ENCODE measurements around the gene SIRPA. TPM values are rescaled to one million over a fixed set of nuclear protein-coding genes. Genes with fewer than 3 reads are reported as not detected.

SIRPA gene
- total RNA-seq, 1 experiment from 2014 or later, result 6.0 TPM

GRCh38 chr20:1881240-1881835, 13.9 kb upstream of the SIRPA start:
- H3K56ac ChIP-seq (ENCODE audit: insufficient read length, low read depth, low read length), result no peak overlapping the region
- H3K23me2 ChIP-seq (ENCODE audit: insufficient read length, low read depth, low read length, poor library complexity, severe bottlenecking), result no peaks in the 10 kb centered on the region
- H2AFZ ChIP-seq (ENCODE audit: low read length), result no peak overlapping the region
- no CpG with 5 or more reads among the region's 12 CpGs for WGBS (ENCODE audit: extremely low coverage, insufficient read length, low lambda C conversion rate)
- H3K27ac ChIP-seq (ENCODE audit: insufficient read length, low read depth, low read length), result no peak overlapping the region
- H4K91ac ChIP-seq (ENCODE audit: insufficient read length, low read depth, low read length), result no peak overlapping the region
- no peak overlapping the region for H3K27ac Mint-ChIP-seq
- H3K36me3 Mint-ChIP-seq (ENCODE audit: insufficient read depth in 1 of 3, low read depth in 3 of 3), result no peaks in the 10 kb centered on the region
- no peak overlapping the region for H2BK5ac ChIP-seq (ENCODE audit: insufficient read length, low read length)
- no peaks in the 10 kb centered on the region for H3K9me3 ChIP-seq (ENCODE audit: control insufficient read depth, low read depth, low read length)
- TF ChIP-seq, protein P1, sequence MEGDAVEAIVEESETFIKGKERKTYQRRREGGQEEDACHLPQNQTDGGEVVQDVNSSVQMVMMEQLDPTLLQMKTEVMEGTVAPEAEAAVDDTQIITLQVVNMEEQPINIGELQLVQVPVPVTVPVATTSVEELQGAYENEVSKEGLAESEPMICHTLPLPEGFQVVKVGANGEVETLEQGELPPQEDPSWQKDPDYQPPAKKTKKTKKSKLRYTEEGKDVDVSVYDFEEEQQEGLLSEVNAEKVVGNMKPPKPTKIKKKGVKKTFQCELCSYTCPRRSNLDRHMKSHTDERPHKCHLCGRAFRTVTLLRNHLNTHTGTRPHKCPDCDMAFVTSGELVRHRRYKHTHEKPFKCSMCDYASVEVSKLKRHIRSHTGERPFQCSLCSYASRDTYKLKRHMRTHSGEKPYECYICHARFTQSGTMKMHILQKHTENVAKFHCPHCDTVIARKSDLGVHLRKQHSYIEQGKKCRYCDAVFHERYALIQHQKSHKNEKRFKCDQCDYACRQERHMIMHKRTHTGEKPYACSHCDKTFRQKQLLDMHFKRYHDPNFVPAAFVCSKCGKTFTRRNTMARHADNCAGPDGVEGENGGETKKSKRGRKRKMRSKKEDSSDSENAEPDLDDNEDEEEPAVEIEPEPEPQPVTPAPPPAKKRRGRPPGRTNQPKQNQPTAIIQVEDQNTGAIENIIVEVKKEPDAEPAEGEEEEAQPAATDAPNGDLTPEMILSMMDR (conservative IDR thresholded peaks at IDR 0.05), result no peak; the same call in 2 of the 3 replicates
- no peak overlapping the region for H2BK120ac ChIP-seq (ENCODE audit: low read depth, low read length, poor library complexity, severe bottlenecking)
- no peaks in the 10 kb centered on the region for H3K79me1 ChIP-seq (ENCODE audit: insufficient read depth, low read depth, low read length, poor library complexity, severe bottlenecking)
- peaks cover 16 to 30% of the 10 kb centered on the region in 2 experiments for H3K4me1 Mint-ChIP-seq
- H3K27me3 ChIP-seq (ENCODE audit: insufficient read depth, low read length), result no peaks in the 10 kb centered on the region
- H2BK12ac ChIP-seq (ENCODE audit: insufficient read length, low read depth, low read length), result no peak overlapping the region
- no peaks in the 10 kb centered on the region for H3K79me2 ChIP-seq (ENCODE audit: insufficient read depth, low read length)
- no peak overlapping the region; a peak in 1 of 5 replicates for H3K4me3 Mint-ChIP-seq
- H3K14ac ChIP-seq (ENCODE audit: insufficient read depth, low read length), result no peak overlapping the region; the same call in 1 of the 2 replicates
- H3K27me3 Mint-ChIP-seq (ENCODE audit: low read depth), result peaks cover 14% of the 10 kb centered on the region
- H2AK5ac ChIP-seq (ENCODE audit: insufficient read length, low read length), result no peak overlapping the region
- no peak overlapping the region for H2BK20ac ChIP-seq (ENCODE audit: low read depth, low read length, poor library complexity, severe bottlenecking)
- H3K9ac ChIP-seq (ENCODE audit: extremely low read depth, insufficient read length, low read length), result no peak overlapping the region
- no peak overlapping the region for H3K4ac ChIP-seq (ENCODE audit: low read depth, low read length)
- H2BK15ac ChIP-seq (ENCODE audit: low read depth, low read length), result no peak overlapping the region
- H4K8ac ChIP-seq (replicated peaks; ENCODE audit: insufficient read length, low read depth, low read length), result no peak overlapping the region
- no peak overlapping the region for H3K23ac ChIP-seq (ENCODE audit: insufficient read length, low read depth, low read length)
- no peak for DNase-seq
- H4K20me1 ChIP-seq (ENCODE audit: control insufficient read depth, insufficient read depth, insufficient read length), result no peaks in the 10 kb centered on the region
- H3K18ac ChIP-seq (ENCODE audit: insufficient read length, low read depth, low read length), result no peak overlapping the region
- no peaks in the 10 kb centered on the region for H3K4me1 ChIP-seq (ENCODE audit: insufficient read depth, low read length)
- H4K5ac ChIP-seq (ENCODE audit: insufficient read length, low read depth, low read length), result no peak overlapping the region
- 0 out of 5 replicates have a peak, but pooled peaks cover 0 to 2% of the 10 kb centered on the region in 2 experiments for H3K9me3 Mint-ChIP-seq
- H3T11ph ChIP-seq (ENCODE audit: low read length), result no peak overlapping the region
- no peak overlapping the region for H3K4me2 ChIP-seq (ENCODE audit: insufficient read depth, insufficient read length, low read length)

Data from H9 (cell line).